CD14-positive monocyte (primary cell): Measurements from ENCODE around the gene CUX1. TPM values are rescaled to one million over a fixed set of nuclear protein-coding genes. Genes with fewer than 3 reads are reported as not detected.

Source experiments
- DNase-seq, 3 donors: peaks; one replicate each; pipeline ENCODE4 v3.0.0-alpha.2; 2011 to 2022
- H2AFZ ChIP-seq: 2 replicates; pipeline ENCODE4 v1.6.0; 2012; ENCODE audit warnings: mild to moderate bottlenecking, low read depth, low read length, inconsistent platforms; ENCODE audit not compliant: insufficient read depth, poor library complexity, severe bottlenecking
- H3K27ac ChIP-seq, 2 donors: 1 replicate in 1 of 2; 2 replicates in 1 of 2; pipeline ENCODE4 v1.5.1; 2012 to 2013; ENCODE audit warnings: low read length in 2 of 2, control low read depth in 1 of 2, inconsistent platforms in 1 of 2, low read depth in 1 of 2, mild to moderate bottlenecking in 1 of 2
- H3K27me3 ChIP-seq, 2 donors: one replicate each; pipeline versions ENCODE4 v1.6.0 to v1.6.1; 2011 to 2013; ENCODE audit warnings: low read length in 2 of 2; ENCODE audit not compliant: control insufficient read depth in 2 of 2, insufficient read depth in 2 of 2
- H3K36me3 ChIP-seq, 2 donors: replicated peaks in 1 of 2; 1 replicate in 1 of 2; 2 replicates in 1 of 2; pipeline versions ENCODE4 v1.5.1 to v1.6.1; 2012 to 2013; ENCODE audit warnings: low read length in 2 of 2, control low read depth in 1 of 2, inconsistent platforms in 1 of 2, mild to moderate bottlenecking in 1 of 2; ENCODE audit not compliant: insufficient read depth in 2 of 2, control insufficient read depth in 1 of 2
- H3K4me1 ChIP-seq, 2 donors: 1 replicate in 1 of 2; 2 replicates in 1 of 2; pipeline versions ENCODE4 v1.5.1 to v1.6.1; 2012 to 2013; ENCODE audit warnings: low read length in 2 of 2, control low read depth in 1 of 2, inconsistent platforms in 1 of 2, mild to moderate bottlenecking in 1 of 2, moderate library complexity in 1 of 2; ENCODE audit not compliant: insufficient read depth in 2 of 2, control insufficient read depth in 1 of 2
- H3K4me2 ChIP-seq: replicated peaks from 2 replicates; pipeline ENCODE3; 2012; ENCODE audit warnings: low read length, moderate library complexity, mild to moderate bottlenecking; ENCODE audit not compliant: poor library complexity, severe bottlenecking; ENCODE audit errors: extremely low read depth
- H3K4me3 ChIP-seq, 3 experiments: fragments of 200-600 bp in 1 of 3; sonication (generic) in 1 of 3; replicated peaks in 1 of 3; 1 replicate in 2 of 3; 2 replicates in 1 of 3; pipeline ENCODE4 v1.5.1; 2011 to 2013; ENCODE audit warnings: low read length in 3 of 3, mild to moderate bottlenecking in 3 of 3, control low read depth in 2 of 3, low read depth in 2 of 3, inconsistent platforms in 1 of 3, moderate library complexity in 1 of 3
- H3K79me2 ChIP-seq: 2 replicates; pipeline ENCODE4 v1.6.0; 2012; ENCODE audit warnings: mild to moderate bottlenecking, control low read depth, inconsistent platforms, low read length, moderate library complexity; ENCODE audit not compliant: insufficient read depth
- H3K9ac ChIP-seq: 2 replicates; pipeline ENCODE4 v1.6.0; 2017; ENCODE audit warnings: low read length, mild to moderate bottlenecking; ENCODE audit not compliant: insufficient read depth, poor library complexity, severe bottlenecking
- H3K9me3 ChIP-seq, 2 donors: replicated peaks in 1 of 2; 1 replicate in 1 of 2; 2 replicates in 1 of 2; pipeline versions ENCODE4 v1.5.1 to v1.6.1; 2012 to 2013; ENCODE audit warnings: low read length in 2 of 2, control low read depth in 1 of 2; ENCODE audit not compliant: control insufficient read depth in 1 of 2, insufficient read depth in 1 of 2
- H4K20me1 ChIP-seq: 2 replicates; pipeline ENCODE4 v1.6.0; 2012; ENCODE audit warnings: mild to moderate bottlenecking, low read length, control low read depth, moderate library complexity; ENCODE audit not compliant: insufficient read depth
- H3K27ac Mint-ChIP-seq, 7 donors: one replicate each; pipeline ENCODE4 v1.8.0; 2020; ENCODE audit warnings: mild to moderate bottlenecking in 7 of 7, mixed read lengths in 7 of 7, moderate library complexity in 6 of 7, inconsistent platforms in 2 of 7
- H3K27me3 Mint-ChIP-seq, 3 donors: one replicate each; pipeline ENCODE4 v1.8.0; 2021 to 2022; ENCODE audit warnings: low read depth in 3 of 3, mild to moderate bottlenecking in 3 of 3, mixed read lengths in 3 of 3, moderate library complexity in 3 of 3, inconsistent platforms in 1 of 3
- H3K36me3 Mint-ChIP-seq, 2 donors: one replicate each; pipeline ENCODE4 v1.8.0; 2020; ENCODE audit warnings: mixed read lengths in 2 of 2, inconsistent platforms in 1 of 2, mild to moderate bottlenecking in 1 of 2
- H3K4me1 Mint-ChIP-seq: one replicate; pipeline ENCODE4 v1.8.0; 2020; ENCODE audit warnings: mild to moderate bottlenecking, mixed read lengths
- H3K4me3 Mint-ChIP-seq, 2 donors: one replicate each; pipeline ENCODE4 v1.8.0; 2020; ENCODE audit warnings: mild to moderate bottlenecking in 2 of 2, mixed read lengths in 2 of 2, moderate library complexity in 1 of 2
- H3K9me3 Mint-ChIP-seq, 7 donors: one replicate each; pipeline ENCODE4 v1.8.0; 2020 to 2022; ENCODE audit warnings: mixed read lengths in 7 of 7, mild to moderate bottlenecking in 6 of 7, moderate library complexity in 6 of 7, inconsistent platforms in 2 of 7
- CTCF ChIP-seq: fragments of 200-600 bp; IDR thresholded peaks from one replicate; pipeline ENCODE4 v1.8.0; 2022; ENCODE audit warnings: antibody characterized with exemption, mild to moderate bottlenecking
- WGBS: methylation state at CpG from one replicate; pipeline ENCODE4 v1.1.5; 2013; ENCODE audit warnings: missing lambda C conversion rate; ENCODE audit not compliant: insufficient coverage; 5-methylcytosine and 5-hydroxymethylcytosine counted together
- intact Hi-C, 2 donors: fragments of 100-400 bp; cut with micrococcal nuclease; formaldehyde crosslinking; loops; one replicate each; pipeline versions ENCODE4 v1.15.0 to v1.15.1; 2023
- polyA plus RNA-seq, 3 donors: library from polyadenylated mRNA; depleted of rRNA in 1 of 3; unstranded in 2 of 3; stranded (reverse) in 1 of 3; fragments of 300-500 nt in 2 of 3; fragments of >200 nt in 1 of 3; fragmentation: Illumina TruSeq in 2 of 3; gene quantifications; 1 replicate in 2 of 3; 2 replicates in 1 of 3; pipeline ENCODE4 v1.2.3, GENCODE V29; 2012 to 2021

Gene CUX1
- polyA plus RNA-seq, 3 donors, result 17.6 to 38.0 (median 28.0) TPM

DNA sequence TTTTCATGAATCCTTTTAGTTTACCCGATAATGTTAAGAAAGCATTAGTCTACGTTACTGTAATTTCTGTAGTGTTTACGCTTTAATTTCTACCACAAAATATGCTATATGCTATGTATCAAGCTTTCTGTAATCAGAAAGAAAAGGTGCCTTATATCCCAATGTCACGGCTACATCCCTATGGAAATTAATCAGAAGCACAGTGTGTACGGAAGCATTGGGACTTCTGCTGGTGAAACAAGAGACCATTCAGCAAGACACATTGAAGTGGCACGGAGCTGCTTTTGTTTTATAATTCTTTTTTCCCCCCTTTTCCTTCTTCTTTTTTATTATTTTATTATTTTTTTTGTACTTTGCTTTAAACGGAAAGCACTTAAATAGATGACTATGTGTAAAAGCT is 438.1 kb downstream of the CUX1 start:
- Mint-ChIP-seq H3K9me3 (no peaks in the 10 kb centered on the region), H3K4me3 (no peak overlapping the region), H3K27me3 (peaks cover 0 to 1% (median 0%) of the 10 kb centered on the region in 3 donors), H3K36me3 (peaks cover 19 to 39% of the 10 kb centered on the region in 2 donors), H3K27ac (no peak overlapping the region), H3K4me1 (no peaks in the 10 kb centered on the region)
- Histone ChIP-seq H3K4me2 (no peak overlapping the region), H3K4me3 (no peak overlapping the region), H3K9ac (no peak overlapping the region), H3K4me1 (no peaks in the 10 kb centered on the region), H3K36me3 (peaks cover 31 to 37% of the 10 kb centered on the region in 2 donors), H3K9me3 (no peaks in the 10 kb centered on the region), H3K27me3 (no peaks in the 10 kb centered on the region), H4K20me1 (peaks cover 32% of the 10 kb centered on the region), H3K27ac (no peak overlapping the region), H3K79me2 (no peaks in the 10 kb centered on the region), H2AFZ (no peak overlapping the region)
- intact Hi-C loops, result no loop called here
- no peak for DNase-seq
- TF ChIP-seq CTCF, result no peak
- no CpG with 5 or more reads among the region's 7 CpGs for WGBS

DNA sequence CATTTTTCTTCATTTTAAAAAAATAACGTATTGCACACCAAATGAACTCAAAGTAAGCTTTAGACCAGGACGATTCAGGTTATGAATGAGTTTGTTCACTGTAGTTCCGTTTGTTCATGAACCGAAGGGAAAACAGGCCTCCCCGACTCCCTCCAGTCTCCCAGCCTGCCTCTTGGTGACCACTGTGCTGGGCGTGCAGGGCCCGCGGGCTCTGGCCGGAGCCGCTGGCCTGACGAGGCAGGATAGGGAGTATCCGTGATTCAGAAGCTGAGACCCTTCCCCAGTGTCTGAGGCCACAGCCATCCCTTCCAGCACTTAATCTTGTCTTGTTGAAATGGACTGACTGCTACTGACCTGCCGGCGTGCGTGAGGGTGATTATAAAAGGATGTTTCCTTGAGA is 438.5 kb downstream of the CUX1 start:
- Histone ChIP-seq H3K79me2 (no peaks in the 10 kb centered on the region), H3K4me1 (no peaks in the 10 kb centered on the region), H3K27ac (no peak overlapping the region), H3K4me2 (no peak overlapping the region), H4K20me1 (peaks cover 30% of the 10 kb centered on the region), H3K27me3 (no peaks in the 10 kb centered on the region), H3K4me3 (no peak overlapping the region), H3K36me3 (peaks cover 28 to 33% of the 10 kb centered on the region in 2 donors), H3K9me3 (no peaks in the 10 kb centered on the region), H2AFZ (no peak overlapping the region), H3K9ac (no peak overlapping the region)
- DNase-seq, result no peak
- intact Hi-C loops, result no loop called here
- no peak overlapping the region for H3K27ac Mint-ChIP-seq
- H3K4me1 Mint-ChIP-seq, result no peaks in the 10 kb centered on the region
- no peak for TF ChIP-seq CTCF
- H3K27me3 Mint-ChIP-seq, result peaks cover 0 to 1% (median 0%) of the 10 kb centered on the region in 3 donors
- peaks cover 18 to 36% of the 10 kb centered on the region in 2 donors for H3K36me3 Mint-ChIP-seq
- H3K4me3 Mint-ChIP-seq, result no peak overlapping the region
- no peaks in the 10 kb centered on the region for H3K9me3 Mint-ChIP-seq
- WGBS, result 95% methylated on average over 10 of the region's 15 CpGs
